ENCODE measurements around the gene NT5DC1. TPM values are rescaled to one million over a fixed set of nuclear protein-coding genes. Genes with fewer than 3 reads are reported as not detected.
A peak's percentile ranks its signal among the peaks of the same experiment; 100 is the strongest.

The NT5DC1 gene
- total and polyA plus RNA-seq, 2 donors (not counting 1 experiment from before 2014, with no cell fraction given), result 26.4 to 54.8 TPM

- POLR2A ChIA-PET, result no interaction called here
- Mint-ChIP-seq H3K4me1 (no peaks in the 10 kb centered on the region), H3K4me3 (no peak overlapping the region), H3K27me3 (no peaks in the 10 kb centered on the region), H3K9me3 (ENCODE audit: insufficient read depth) (no peaks in the 10 kb centered on the region), H3K27ac (no peak overlapping the region)
- no peaks in the 10 kb centered on the region for H3K4me1 ChIP-seq (ENCODE audit: control insufficient read depth in 2 of 2, insufficient read depth in 2 of 2, low read length in 2 of 2)
- H3K79me2 ChIP-seq (ENCODE audit: control insufficient read depth, insufficient read depth, low read length), result no peaks in the 10 kb centered on the region
- no peak overlapping the region for H3K9ac ChIP-seq (ENCODE audit: low read length)
- H2AFZ ChIP-seq (ENCODE audit: insufficient read depth, low read depth, low read length, poor library complexity, severe bottlenecking), result no peak overlapping the region
- no peaks in the 10 kb centered on the region for H3K9me3 ChIP-seq (ENCODE audit: control extremely low read depth in 1 of 3, control insufficient read depth in 2 of 3, insufficient read depth in 1 of 3, low read length in 2 of 3)
- peaks cover 0 to 20% of the 10 kb centered on the region in 2 experiments for H3K36me3 ChIP-seq (replicated peaks in 1 of 2; ENCODE audit: control extremely low read depth in 1 of 2, control insufficient read depth in 1 of 2, extremely low read depth in 1 of 2, insufficient read depth in 2 of 2, low read length in 1 of 2)
- ATAC-seq (ENCODE audit: low read depth) (no peak), DNase-seq (peak; percentile 18)
- TF ChIP-seq EZH2 (IDR thresholded peaks at IDR 0.05; ENCODE audit: borderline replicate concordance, insufficient read depth, low read depth, low read length, poor library complexity, severe bottlenecking) (no peak), CTCF (IDR thresholded peaks at IDR 0.05) (no peak)
- CTCF ChIA-PET, result no interaction called here
- WGBS (ENCODE audit: insufficient coverage), result 98% methylated on average over 13 of the region's 17 CpGs
- H4K20me1 ChIP-seq (ENCODE audit: control insufficient read depth, insufficient read depth, low read length, poor library complexity, severe bottlenecking), result no peaks in the 10 kb centered on the region
- no peak overlapping the region for H3K4me2 ChIP-seq (replicated peaks; ENCODE audit: low read depth, low read length, poor library complexity, severe bottlenecking)
- intact Hi-C loops (cut with micrococcal nuclease), result no loop called here
- H3K27ac ChIP-seq (ENCODE audit: low read length in 2 of 2), result no peak overlapping the region
- no peaks in the 10 kb centered on the region for H3K27me3 ChIP-seq (replicated peaks in 1 of 4; ENCODE audit: control extremely low read depth in 1 of 4, control insufficient read depth in 3 of 4, insufficient read depth in 4 of 4, low read length in 3 of 4)
- H3K4me3 ChIP-seq (ENCODE audit: control extremely low read depth in 1 of 5, extremely low read depth in 1 of 5, insufficient read depth in 1 of 5, low read depth in 2 of 5, low read length in 4 of 5), result no peak overlapping the region
Observed at GRCh38 chr6:116229287-116229913, 128.7 kb downstream of the NT5DC1 start.

- Histone ChIP-seq H3K27ac (ENCODE audit: low read length in 2 of 2) (no peak overlapping the region), H3K79me2 (ENCODE audit: control insufficient read depth, insufficient read depth, low read length) (no peaks in the 10 kb centered on the region), H3K27me3 (replicated peaks in 1 of 4; ENCODE audit: control extremely low read depth in 1 of 4, control insufficient read depth in 3 of 4, insufficient read depth in 4 of 4, low read length in 3 of 4) (no peaks in the 10 kb centered on the region), H3K4me2 (replicated peaks; ENCODE audit: low read depth, low read length, poor library complexity, severe bottlenecking) (no peak overlapping the region), H3K4me1 (ENCODE audit: control insufficient read depth in 2 of 2, insufficient read depth in 2 of 2, low read length in 2 of 2) (no peaks in the 10 kb centered on the region), H4K20me1 (ENCODE audit: control insufficient read depth, insufficient read depth, low read length, poor library complexity, severe bottlenecking) (no peaks in the 10 kb centered on the region), H3K9ac (ENCODE audit: low read length) (no peak overlapping the region), H3K4me3 (ENCODE audit: control extremely low read depth in 1 of 5, extremely low read depth in 1 of 5, insufficient read depth in 1 of 5, low read depth in 2 of 5, low read length in 4 of 5) (no peak overlapping the region), H3K9me3 (ENCODE audit: control extremely low read depth in 1 of 3, control insufficient read depth in 2 of 3, insufficient read depth in 1 of 3, low read length in 2 of 3) (no peaks in the 10 kb centered on the region), H2AFZ (ENCODE audit: insufficient read depth, low read depth, low read length, poor library complexity, severe bottlenecking) (no peak overlapping the region), H3K36me3 (replicated peaks in 1 of 2; ENCODE audit: control extremely low read depth in 1 of 2, control insufficient read depth in 1 of 2, extremely low read depth in 1 of 2, insufficient read depth in 2 of 2, low read length in 1 of 2) (peaks cover 1 to 31% of the 10 kb centered on the region in 2 experiments)
- intact Hi-C loops (cut with micrococcal nuclease), result no loop called here
- DNase-seq (no peak), ATAC-seq (ENCODE audit: low read depth) (no peak)
- Mint-ChIP-seq H3K9me3 (ENCODE audit: insufficient read depth) (no peaks in the 10 kb centered on the region), H3K4me1 (no peaks in the 10 kb centered on the region), H3K27ac (no peak overlapping the region), H3K27me3 (no peaks in the 10 kb centered on the region), H3K4me3 (no peak overlapping the region)
- WGBS (ENCODE audit: insufficient coverage), result 86% methylated on average over 2 of the region's 3 CpGs
- CTCF ChIA-PET, result interaction anchor here (1.6 kb wide), 1 partner anchor 18 kb away, joined by 4 read pairs; no protein-coding TSS in a partner anchor
- no peak for TF ChIP-seq CTCF (IDR thresholded peaks at IDR 0.05)
- POLR2A ChIA-PET, result no interaction called here
Observed at GRCh38 chr6:116234689-116235088, 134.0 kb downstream of the NT5DC1 start.
